OCI-LY1 (cell line): ENCODE results near the gene GPI.

Experiments
- CTCF ChIP-seq: fragments of 200-600 bp; sonication (generic), shearing (Covaris generic); IDR thresholded peaks from 2 replicates; pipeline ENCODE4 v1.5.1; 2017; ENCODE audit warnings: mild to moderate bottlenecking, antibody characterized with exemption, low read length, moderate library complexity, mixed read lengths
- EZH2 ChIP-seq: fragments of 200-600 bp; sonication (generic), shearing (Covaris generic); IDR thresholded peaks from 2 replicates; pipeline ENCODE4 v1.8.0; 2017; ENCODE audit warnings: borderline replicate concordance, mixed run types, mild to moderate bottlenecking, antibody characterized with exemption, low read length, moderate library complexity, mixed read lengths

DNA sequence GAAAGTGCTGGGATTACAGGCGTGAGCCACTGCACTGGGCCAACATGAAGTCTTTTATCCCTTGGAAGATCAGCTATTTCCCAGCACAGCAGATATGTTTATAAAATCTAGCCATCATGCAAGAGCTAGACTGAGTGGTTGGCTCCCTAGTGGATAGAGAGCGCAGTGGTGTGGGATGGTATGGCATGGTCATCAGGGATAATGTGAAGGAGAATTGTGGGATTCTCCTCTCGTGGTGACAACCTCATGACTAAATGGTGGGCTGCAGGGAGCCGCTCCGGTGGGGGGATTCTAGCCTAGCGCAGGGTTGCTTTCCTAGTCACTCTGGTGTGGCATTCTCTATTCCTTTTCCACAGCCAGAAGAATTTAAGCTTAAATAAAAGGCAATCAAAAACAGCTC is 43.3 kb upstream of the GPI start:
- TF ChIP-seq CTCF (no peak), EZH2 (no peak)
